ENCODE data around the gene MRTFB. TPM values are rescaled to one million over a fixed set of nuclear protein-coding genes. Genes with fewer than 3 reads are reported as not detected.
A peak's percentile ranks its signal among the peaks of the same experiment; 100 is the strongest.
"Not testable (repeated sequence)": the region's sequence is repeated elsewhere in the genome, so short reads cannot be mapped to it uniquely, and the experiment has no call there.

MRTFB gene
- total RNA-seq (2014; rRNA removed) (8.1 and 12.7 TPM in 2 replicates), Bru-seq, nascent RNA (percentile 72 among the genes with signal in this experiment), BruChase-seq, experiment 1, labeled RNA remaining after a 6-hour chase (percentile 62 among the genes with signal in this experiment), BruChase-seq, experiment 2, labeled RNA remaining after a 2-hour chase (percentile 66 among the genes with signal in this experiment)
- long read RNA-seq, partial matches to known transcripts, result 1 of 10 reads
- long read RNA-seq, other reads (novel, unspliced or antisense), result 9 of 10 reads

GRCh38 chr16:14070877-14071575 lies at the start of gene MRTFB:
Gene MRTFB, plus strand, starts transcription at chr16:14071319. Its CDS starts 69,288 bp downstream, at chr16:14140607.
- Histone ChIP-seq H3K27ac (ENCODE audit: low read length) (peak within 1 kb of the TSS; percentile 30), H3K79me2 (ENCODE audit: low read length) (peaks cover 44% of the 10 kb centered on the region), H3K4me1 (ENCODE audit: insufficient read depth, low read length) (peaks cover 18% of the 10 kb centered on the region), H2AFZ (ENCODE audit: low read length) (peak within 1 kb of the TSS; percentile 87), H3K4me2 (ENCODE audit: low read length) (peak within 1 kb of the TSS; percentile 98), H3K4me3 (ENCODE audit: low read length) (peak within 1 kb of the TSS; percentile 97), H4K20me1 (ENCODE audit: low read length) (no peaks in the 10 kb centered on the region), H3K36me3 (ENCODE audit: low read depth, low read length) (no peaks in the 10 kb centered on the region), H3K9me3 (ENCODE audit: low read length) (no peaks in the 10 kb centered on the region), H3K9me2 (replicated peaks; ENCODE audit: low read length) (no peaks in the 10 kb centered on the region), H3K27me3 (ENCODE audit: low read length) (no peaks in the 10 kb centered on the region), H3F3A (ENCODE audit: low read length, unreplicated experiment) (no peaks in the 10 kb centered on the region), H3K9ac (ENCODE audit: low read length) (peak within 1 kb of the TSS; percentile 95)
- POLR2A ChIA-PET (ENCODE audit: unreplicated experiment), result no interaction called here
- ATAC-seq (peak; percentile 85), DNase-seq (peak; percentile 66)
- TF ChIP-seq EZH2 (IDR thresholded peaks at IDR 0.05; ENCODE audit: low read length, unreplicated experiment) (no peak), CTCF (conservative IDR thresholded peaks at IDR 0.05; ENCODE audit: low read depth, low read length) (no peak), EZH2phosphoT487 (IDR thresholded peaks at IDR 0.05; ENCODE audit: borderline replicate concordance, low read length) (no peak)
- intact Hi-C loops (cut with micrococcal nuclease), result loop anchor here (5.0 kb wide), 2 partner anchors 54 to 149 kb away; partner anchors contain the start of gene ERCC4
- no TSS peak for BruUV-seq (replicated peaks)
- CTCF ChIA-PET, result no interaction called here

GRCh38 chr16:14023526-14023925 lies 47.6 kb upstream of the MRTFB start:
- H3K4me2 ChIP-seq (ENCODE audit: low read length); H3K27me3 ChIP-seq (ENCODE audit: low read length); H3K79me2 ChIP-seq (ENCODE audit: low read length); H3K4me3 ChIP-seq (ENCODE audit: low read length); H3K9me2 ChIP-seq (replicated peaks; ENCODE audit: low read length); CTCF ChIA-PET; H2AFZ ChIP-seq (ENCODE audit: low read length); H3K4me1 ChIP-seq (ENCODE audit: insufficient read depth, low read length); H3K9me3 ChIP-seq (ENCODE audit: low read length); POLR2A ChIA-PET (ENCODE audit: unreplicated experiment); H3K27ac ChIP-seq (ENCODE audit: low read length); DNase-seq; H3K9ac ChIP-seq (ENCODE audit: low read length); H3F3A ChIP-seq (ENCODE audit: low read length, unreplicated experiment); H3K36me3 ChIP-seq (ENCODE audit: low read depth, low read length); BruUV-seq (replicated peaks); H4K20me1 ChIP-seq (ENCODE audit: low read length); ATAC-seq: not testable (repeated sequence)
- intact Hi-C loops (cut with micrococcal nuclease), result loop anchor here (10.0 kb wide), 1 partner anchor 161 kb away; no protein-coding TSS in a partner anchor

GRCh38 chr16:14024283-14024682 lies 46.8 kb upstream of the MRTFB start:
- peak; percentile 35; the same call in 1 of the 2 replicates for ATAC-seq
- H3K9me2 ChIP-seq (replicated peaks; ENCODE audit: low read length), result no peaks in the 10 kb centered on the region
- TF ChIP-seq EZH2phosphoT487 (IDR thresholded peaks at IDR 0.05; ENCODE audit: borderline replicate concordance, low read length) (no peak), EZH2 (IDR thresholded peaks at IDR 0.05; ENCODE audit: low read length, unreplicated experiment) (no peak), CTCF (conservative IDR thresholded peaks at IDR 0.05; ENCODE audit: low read depth, low read length) (no peak)

More at GRCh38 chr16:14024283-14024682, 46.8 kb upstream of the MRTFB start:
- Histone ChIP-seq H3K9me3 (ENCODE audit: low read length) (no peaks in the 10 kb centered on the region), H4K20me1 (ENCODE audit: low read length) (no peaks in the 10 kb centered on the region), H3K4me3 (ENCODE audit: low read length) (no peak overlapping the region), H3K4me1 (ENCODE audit: insufficient read depth, low read length) (peaks cover 4% of the 10 kb centered on the region; the same call in 1 of the 2 replicates), H3K79me2 (ENCODE audit: low read length) (no peaks in the 10 kb centered on the region), H2AFZ (ENCODE audit: low read length) (no peak overlapping the region), H3K27ac (ENCODE audit: low read length) (no peak overlapping the region), H3K36me3 (ENCODE audit: low read depth, low read length) (no peaks in the 10 kb centered on the region), H3K27me3 (ENCODE audit: low read length) (no peaks in the 10 kb centered on the region), H3K9ac (ENCODE audit: low read length) (no peak overlapping the region), H3K4me2 (ENCODE audit: low read length) (0 out of 2 replicates have a peak overlapping the region, but pooled peaks have one; percentile 19), H3F3A (ENCODE audit: low read length, unreplicated experiment) (no peaks in the 10 kb centered on the region)
- intact Hi-C loops (cut with micrococcal nuclease), result loop anchor here (10.0 kb wide), 1 partner anchor 161 kb away; no protein-coding TSS in a partner anchor
- ChIA-PET POLR2A (ENCODE audit: unreplicated experiment) (interaction anchor here (0.7 kb wide), 1 partner anchor 63 kb away, joined by 3 read pairs; no protein-coding TSS in a partner anchor), CTCF (no interaction called here)
- no TSS peak for BruUV-seq (replicated peaks)
- peak; percentile 10 for DNase-seq
